ENCODE measurements around the gene CTRB2.
"Not testable (repeated sequence)": the region's sequence is repeated elsewhere in the genome, so short reads cannot be mapped to it uniquely, and the experiment has no call there.

Gene CTRB2

GRCh38 chr16:75205961-75206748 is 806 bp downstream of the CTRB2 start:
- not testable (repeated sequence) for FAIRE-seq; DNase-seq (ENCODE audit: low spot score)

DNA sequence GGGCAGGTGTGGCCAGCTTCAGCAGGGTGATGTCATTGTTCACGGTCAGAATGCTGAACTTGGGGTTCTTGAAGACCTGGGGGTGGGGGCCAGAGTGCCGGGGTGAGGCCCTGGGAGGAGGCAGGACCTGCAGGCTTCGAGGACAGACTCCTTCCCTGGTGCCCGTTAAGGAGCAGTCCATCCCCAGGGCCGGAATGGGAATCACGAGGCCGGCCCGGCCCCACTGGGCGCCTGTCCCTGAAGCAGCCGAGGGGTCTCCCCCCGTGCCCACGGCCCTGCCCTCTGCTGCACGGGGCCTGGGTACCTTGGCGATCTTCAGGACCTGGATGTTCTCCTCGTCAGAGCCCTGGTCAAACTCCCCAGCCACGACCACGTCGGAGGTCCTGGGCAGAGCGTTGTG is 1.5 kb downstream of the CTRB2 start:
- FAIRE-seq; DNase-seq (ENCODE audit: low spot score): not testable (repeated sequence)

DNA sequence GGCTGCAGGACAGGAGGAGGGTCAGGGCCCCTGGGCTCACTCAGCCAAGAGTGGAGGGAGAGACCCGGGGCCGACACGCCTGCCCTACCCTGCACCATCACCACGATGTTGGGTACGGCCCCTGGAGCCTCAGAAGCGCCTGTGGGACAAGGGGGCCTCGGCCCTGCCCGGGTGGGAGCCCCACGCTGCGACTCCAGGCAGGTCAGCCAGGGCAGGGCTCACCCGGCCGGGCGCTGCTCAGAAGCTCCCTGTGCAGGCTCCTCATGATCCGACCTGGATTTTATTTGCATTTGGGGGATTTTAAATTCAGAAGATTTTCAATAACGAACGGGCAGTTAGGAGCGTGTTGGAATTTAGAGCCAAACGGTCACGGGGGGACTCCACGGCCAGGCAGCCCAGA is 2.1 kb downstream of the CTRB2 start:
- not testable (repeated sequence) for FAIRE-seq

DNA sequence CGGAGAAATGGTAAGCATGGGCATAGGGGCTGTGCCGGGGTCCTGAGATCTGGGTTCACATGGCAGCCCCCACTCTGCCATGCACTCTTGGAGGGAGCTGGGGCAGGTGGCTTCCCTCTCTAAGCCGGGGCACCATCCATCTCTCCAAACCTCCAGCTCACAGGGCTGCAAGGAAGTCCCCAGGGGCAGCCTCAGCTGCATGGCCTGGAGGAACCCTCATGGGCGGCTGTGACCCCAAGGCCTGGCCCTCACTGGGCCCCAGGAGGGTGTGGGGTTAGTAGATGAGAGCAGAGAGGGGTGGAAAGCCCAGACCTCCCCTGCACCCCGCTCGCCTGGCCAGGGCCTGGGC is 2.6 kb downstream of the CTRB2 start:
- no peak for DNase-seq (ENCODE audit: low spot score)
- no peak for FAIRE-seq

More for the DNA sequence above, 2.1 kb downstream of the CTRB2 start:
- DNase-seq (ENCODE audit: low spot score), result not testable (repeated sequence)

DNA sequence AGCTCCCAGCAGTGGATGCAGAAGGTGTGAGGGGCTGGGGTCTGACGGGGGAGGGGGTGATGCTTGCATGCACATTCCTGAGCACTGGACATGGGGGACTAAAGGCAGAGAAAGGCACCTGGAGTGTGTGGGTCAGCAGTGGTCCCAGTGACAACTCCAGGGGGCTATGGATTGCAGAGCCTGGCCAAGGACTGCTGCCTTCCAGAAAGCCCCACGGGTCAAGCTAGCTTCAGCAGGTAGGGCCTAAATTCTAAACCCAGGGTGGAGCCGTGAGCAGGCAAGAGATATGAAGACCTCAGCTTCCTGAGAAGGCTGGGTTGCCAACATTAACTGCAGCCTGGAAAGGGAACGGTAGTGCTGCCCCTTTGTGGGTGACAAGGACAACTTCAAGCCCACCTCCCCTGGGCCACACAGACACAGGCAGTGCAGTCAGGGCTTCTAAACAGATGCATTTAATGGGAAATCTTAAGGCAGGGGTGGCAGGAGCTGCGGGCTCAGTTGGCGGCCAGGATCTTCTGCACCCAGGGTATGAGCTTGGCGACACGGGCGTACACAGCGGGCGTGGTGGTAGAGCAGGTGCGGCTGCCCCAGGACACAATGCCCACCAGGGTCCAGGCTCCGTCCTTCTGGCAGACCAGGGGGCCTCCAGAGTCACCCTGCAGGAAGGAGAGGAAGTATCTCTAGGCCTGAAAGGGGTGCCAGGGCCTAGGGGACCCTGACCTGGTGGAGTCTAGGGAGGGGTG is 3.1 kb downstream of the CTRB2 start:
- no peak for DNase-seq (ENCODE audit: low spot score)
- FAIRE-seq, result no peak

GRCh38 chr16:75203096-75203495 is 3.9 kb downstream of the CTRB2 start:
- no peak for DNase-seq (ENCODE audit: low spot score)
- no peak for FAIRE-seq

- DNase-seq (ENCODE audit: low spot score) (no peak), FAIRE-seq (no peak)
Observed at GRCh38 chr16:75202069-75202590, 4.8 kb downstream of the CTRB2 start.

GRCh38 chr16:75198135-75198600 is 8.8 kb downstream of the CTRB2 start:
- DNase-seq (ENCODE audit: low spot score) (no peak), FAIRE-seq (no peak)

- FAIRE-seq (no peak), DNase-seq (ENCODE audit: low spot score) (no peak)
Observed at GRCh38 chr16:75197522-75198134, 9.3 kb downstream of the CTRB2 start.

- DNase-seq (ENCODE audit: low spot score), result no peak
- FAIRE-seq, result no peak
Observed at GRCh38 chr16:75196836-75197235, 10.1 kb downstream of the CTRB2 start.

DNA sequence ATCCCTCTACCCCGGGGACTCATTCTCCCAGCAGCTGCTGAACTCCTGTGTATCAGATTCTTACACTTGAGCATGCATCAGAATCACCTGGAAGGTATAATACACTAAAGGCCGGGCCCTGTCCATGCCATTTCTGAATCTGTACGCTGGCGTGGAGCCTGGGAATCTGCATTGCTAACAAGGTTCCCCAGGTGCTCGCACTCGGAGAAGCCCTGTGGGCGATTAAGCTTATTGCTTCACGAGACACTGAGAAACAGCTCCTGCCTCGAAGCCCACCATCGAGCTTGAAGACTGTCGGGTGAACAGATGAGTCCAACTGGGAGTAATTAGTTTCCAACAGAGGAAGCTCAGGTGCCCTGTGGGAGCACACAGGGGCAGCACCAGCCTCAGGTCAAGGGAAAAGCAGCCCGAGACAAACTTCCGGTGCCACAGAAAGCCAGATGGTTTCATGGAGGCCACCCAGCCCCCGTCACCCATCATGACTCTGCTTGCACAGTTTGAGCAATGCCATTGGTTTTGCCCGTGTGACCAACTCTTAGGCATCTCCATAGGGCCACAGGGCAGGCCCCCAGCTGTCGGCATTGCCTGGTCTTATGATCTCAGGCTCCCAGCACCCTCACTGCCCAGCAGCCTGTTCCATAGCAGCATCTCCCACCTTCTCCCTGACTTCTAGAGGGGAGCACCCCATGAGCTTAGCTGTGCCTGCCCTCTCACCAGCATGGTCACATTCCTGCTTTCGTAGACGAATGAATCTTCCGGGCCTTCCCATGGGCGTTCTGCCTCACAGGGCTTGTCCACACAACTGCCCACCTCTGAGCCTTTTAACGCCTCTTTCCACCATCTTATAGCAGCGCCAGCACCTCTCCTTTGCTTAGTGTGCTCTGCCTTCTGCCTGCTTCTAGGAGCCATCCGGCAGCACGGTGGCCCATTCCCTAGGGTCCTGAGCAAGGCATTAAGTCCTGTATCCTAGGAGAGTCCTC is 10.9 kb downstream of the CTRB2 start:
- no peak for DNase-seq (ENCODE audit: low spot score)
- no peak for FAIRE-seq

- no peak for DNase-seq (ENCODE audit: low spot score)
- no peak for FAIRE-seq
Observed at GRCh38 chr16:75193730-75194444, 13.1 kb downstream of the CTRB2 start.

DNA sequence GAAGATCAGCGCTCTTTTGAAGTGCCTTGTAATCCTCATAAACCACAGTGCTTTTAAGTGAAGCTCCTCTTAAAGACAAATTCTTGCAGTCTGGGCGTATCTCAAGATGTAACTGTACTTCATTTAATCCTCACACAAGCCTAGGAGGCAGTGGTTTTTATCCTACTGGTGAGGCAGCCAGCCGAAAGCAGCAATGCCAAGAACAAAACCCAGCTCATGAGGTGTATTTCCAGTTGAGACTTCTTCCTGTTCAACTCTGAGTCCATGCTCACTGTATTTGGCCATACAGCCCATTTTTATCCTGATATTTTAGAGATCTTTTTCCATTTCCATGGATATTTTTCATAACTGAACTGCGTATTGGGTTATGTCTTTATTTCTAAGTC is 13.7 kb downstream of the CTRB2 start:
- no peak for FAIRE-seq
- DNase-seq (ENCODE audit: low spot score), result no peak

DNA sequence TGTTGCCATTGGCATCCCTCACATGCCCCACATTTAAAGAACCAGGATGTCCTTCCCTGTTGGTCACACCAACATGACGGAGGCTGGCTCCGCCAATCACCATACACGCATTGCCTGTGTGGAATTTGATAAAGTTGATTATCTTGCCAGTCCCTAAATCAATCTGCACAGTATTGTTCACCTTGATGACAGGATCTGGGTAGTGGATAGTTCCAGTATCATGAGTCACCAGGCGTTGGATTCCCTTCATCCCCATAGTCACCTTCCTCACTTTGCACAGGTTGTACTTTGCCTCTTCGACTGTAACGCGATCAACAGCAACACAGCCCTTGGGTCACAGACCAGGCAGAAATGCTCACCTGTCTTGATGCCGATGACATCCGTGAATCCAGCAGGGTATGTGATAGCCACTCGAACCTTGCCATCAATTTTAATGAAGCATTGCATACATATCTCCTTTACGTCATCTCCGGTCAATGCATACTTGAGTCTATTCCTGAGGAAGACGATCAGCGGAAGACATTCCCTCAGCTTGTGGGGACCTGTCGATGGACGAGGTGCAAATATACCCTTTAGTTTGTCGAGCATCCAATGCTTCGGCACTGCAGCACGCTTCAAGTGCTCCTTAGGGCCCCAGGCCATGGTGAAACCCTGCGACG is 14.2 kb downstream of the CTRB2 start:
- DNase-seq (ENCODE audit: low spot score), result no peak
- FAIRE-seq, result no peak

DNA sequence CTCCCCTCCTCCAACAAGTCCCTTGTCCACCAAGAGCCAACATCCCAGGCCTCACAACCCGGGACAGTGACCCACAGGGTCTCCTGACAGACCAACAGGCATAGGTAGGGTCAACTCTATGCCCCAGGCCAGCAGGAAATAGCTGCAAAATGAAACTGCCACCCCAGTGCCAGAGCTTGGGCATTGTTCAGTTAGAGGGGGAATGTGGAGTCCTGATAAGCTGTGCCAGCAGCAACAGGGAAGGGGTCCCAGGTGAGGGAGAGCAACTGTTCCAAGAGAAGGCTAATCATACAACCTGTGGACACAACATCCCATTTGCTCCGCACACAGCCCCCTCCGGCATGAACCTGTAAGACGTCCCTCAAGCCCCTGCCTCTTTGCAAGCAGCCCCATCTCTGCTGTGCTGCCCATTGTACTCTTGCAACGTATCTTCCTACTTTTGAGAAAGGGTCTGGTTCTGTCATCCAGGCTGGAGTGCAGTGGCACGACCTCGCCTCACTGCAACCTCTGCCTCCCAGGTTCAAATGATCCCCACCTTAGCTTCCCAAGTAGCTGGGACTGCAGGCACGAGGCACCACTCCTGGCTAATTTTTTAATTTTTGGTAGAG is 17.2 kb downstream of the CTRB2 start:
- FAIRE-seq (no peak), DNase-seq (ENCODE audit: low spot score) (no peak)

GRCh38 chr16:75188832-75189477 is 18.0 kb downstream of the CTRB2 start:
- DNase-seq (ENCODE audit: low spot score) (no peak), FAIRE-seq (no peak)

DNA sequence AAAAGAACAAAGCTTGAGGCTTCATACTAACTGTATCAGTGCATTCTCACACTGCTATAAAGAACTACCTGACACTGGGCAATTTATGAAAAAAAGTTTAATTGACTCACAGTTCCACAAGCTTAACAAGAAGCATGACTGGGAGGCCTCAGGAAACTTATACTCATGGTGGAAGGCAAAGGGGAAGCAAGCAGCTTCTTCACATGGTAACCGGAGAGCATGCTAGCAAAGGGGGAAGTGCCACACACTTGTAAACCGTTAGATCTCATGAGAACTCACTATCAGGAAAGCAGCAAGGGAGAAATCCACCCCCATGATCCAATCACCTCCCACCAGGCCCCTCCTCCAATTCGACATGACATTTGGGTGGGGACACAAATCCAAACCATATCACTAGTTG is 25.3 kb downstream of the CTRB2 start:
- DNase-seq (ENCODE audit: low spot score) (no peak), FAIRE-seq (no peak)

GRCh38 chr16:75179208-75179607 is 27.8 kb downstream of the CTRB2 start:
- no peak for DNase-seq (ENCODE audit: low spot score)
- FAIRE-seq, result no peak

GRCh38 chr16:75176926-75177325 is 30.0 kb downstream of the CTRB2 start:
- FAIRE-seq (no peak), DNase-seq (ENCODE audit: low spot score) (no peak)

All from RCC 7860 (cell line).